HG03439 (cell line): Measurements from ENCODE around the gene TFCP2.
A peak's percentile ranks its signal among the peaks of the same experiment; 100 is the strongest.
"Not testable (repeated sequence)": the region's sequence is repeated elsewhere in the genome, so short reads cannot be mapped to it uniquely, and the experiment has no call there.

Source experiments
- ATAC-seq: cut with Tn5 transposase; IDR thresholded peaks from one replicate; pipeline ENCODE4 v1.9.1; 2021; ENCODE audit warnings: mild to moderate bottlenecking, moderate library complexity; ENCODE audit not compliant: unreplicated experiment

The TFCP2 gene, protein sequence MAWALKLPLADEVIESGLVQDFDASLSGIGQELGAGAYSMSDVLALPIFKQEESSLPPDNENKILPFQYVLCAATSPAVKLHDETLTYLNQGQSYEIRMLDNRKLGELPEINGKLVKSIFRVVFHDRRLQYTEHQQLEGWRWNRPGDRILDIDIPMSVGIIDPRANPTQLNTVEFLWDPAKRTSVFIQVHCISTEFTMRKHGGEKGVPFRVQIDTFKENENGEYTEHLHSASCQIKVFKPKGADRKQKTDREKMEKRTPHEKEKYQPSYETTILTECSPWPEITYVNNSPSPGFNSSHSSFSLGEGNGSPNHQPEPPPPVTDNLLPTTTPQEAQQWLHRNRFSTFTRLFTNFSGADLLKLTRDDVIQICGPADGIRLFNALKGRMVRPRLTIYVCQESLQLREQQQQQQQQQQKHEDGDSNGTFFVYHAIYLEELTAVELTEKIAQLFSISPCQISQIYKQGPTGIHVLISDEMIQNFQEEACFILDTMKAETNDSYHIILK

GRCh38 chr12:51172515-51173431 lies at the start of gene TFCP2:
TSS of gene TFCP2 (minus strand) at chr12:51173135. CDS start at chr12:51172422, 713 bp downstream.
- peak; percentile 95 for ATAC-seq

GRCh38 chr12:51222461-51222860 lies 49.5 kb upstream of the TFCP2 start:
- no peak for ATAC-seq

- not testable (repeated sequence) for ATAC-seq
Measured at GRCh38 chr12:51219857-51220256, 46.9 kb upstream of the TFCP2 start.

DNA sequence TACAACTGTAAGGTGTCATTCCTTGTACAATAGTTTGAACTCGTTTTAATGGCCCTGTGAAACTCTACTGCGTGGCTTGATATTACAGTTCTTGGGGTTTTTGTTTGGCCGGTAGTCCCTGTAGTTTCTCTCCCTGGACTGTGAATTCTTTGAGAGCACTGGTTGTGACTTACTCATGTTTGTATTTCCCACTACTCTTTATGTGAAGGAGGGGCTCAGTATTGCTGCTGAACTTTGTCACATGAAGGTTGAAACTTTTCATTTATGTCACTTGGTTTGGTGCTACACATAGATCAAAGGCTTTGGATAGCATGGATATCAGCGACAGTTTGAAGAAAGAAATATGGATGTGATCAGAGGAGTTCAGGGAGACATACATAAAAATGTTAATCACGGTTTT lies 46.4 kb upstream of the TFCP2 start:
- ATAC-seq, result no peak

GRCh38 chr12:51218607-51219161 lies 45.7 kb upstream of the TFCP2 start:
- no peak for ATAC-seq

- ATAC-seq, result peak; percentile 62
Measured at GRCh38 chr12:51217968-51218606, 45.2 kb upstream of the TFCP2 start, which contains the start of gene POU6F1. TSS of gene POU6F1 (minus strand) at chr12:51218062. CDS start at chr12:51206836, 11,226 bp downstream.

GRCh38 chr12:51217133-51217967 lies 44.4 kb upstream of the TFCP2 start:
- ATAC-seq, result peak; percentile 31

DNA sequence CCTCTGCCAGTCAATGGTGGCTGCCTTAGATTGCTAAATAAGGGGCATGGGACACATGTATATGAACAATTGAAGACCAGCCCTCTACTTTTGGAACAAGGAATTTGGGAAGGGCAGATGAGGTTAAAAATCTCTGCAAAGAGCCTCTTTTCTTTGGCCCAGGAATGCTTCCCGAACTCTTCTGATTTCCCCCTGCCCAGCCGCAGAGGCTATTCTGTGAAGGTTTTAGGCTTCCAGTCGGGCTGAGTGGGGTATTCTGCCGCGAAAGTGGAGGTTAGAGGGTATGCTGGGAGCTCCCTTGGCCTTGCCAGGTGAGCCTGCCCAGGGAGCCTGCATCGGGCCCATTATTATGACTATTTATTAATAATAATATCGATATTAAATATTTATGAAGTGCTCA lies 43.7 kb upstream of the TFCP2 start:
- no peak for ATAC-seq

DNA sequence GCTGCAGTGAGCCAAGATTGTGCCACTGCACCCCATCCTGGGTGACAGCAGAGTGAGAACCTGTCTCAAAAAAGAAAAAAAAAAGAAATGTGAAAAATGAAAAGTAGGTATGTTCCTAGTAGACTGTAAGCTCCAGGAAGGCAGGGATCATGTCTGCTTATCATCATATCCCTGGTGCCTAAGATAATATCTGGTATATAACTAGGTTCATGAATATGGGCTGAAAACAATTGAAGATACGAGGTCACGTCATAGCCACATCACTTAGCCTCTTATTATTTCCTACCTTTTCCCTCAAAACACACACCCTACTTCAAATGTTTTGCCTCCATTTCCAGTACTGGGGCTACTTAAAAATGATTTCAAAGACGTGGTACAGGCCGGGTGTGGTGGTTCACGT lies 42.0 kb upstream of the TFCP2 start:
- ATAC-seq, result no peak

- ATAC-seq, result no peak
Measured at GRCh38 chr12:51210690-51211395, 37.9 kb upstream of the TFCP2 start.

GRCh38 chr12:51209259-51209658 lies 36.3 kb upstream of the TFCP2 start:
- no peak for ATAC-seq

GRCh38 chr12:51208016-51208660 lies 35.2 kb upstream of the TFCP2 start:
- ATAC-seq, result no peak

GRCh38 chr12:51205350-51205749 lies 32.4 kb upstream of the TFCP2 start:
- ATAC-seq, result no peak

- ATAC-seq, result no peak
Measured at GRCh38 chr12:51202718-51203117, 29.8 kb upstream of the TFCP2 start.

GRCh38 chr12:51200806-51201205 lies 27.9 kb upstream of the TFCP2 start:
- no peak for ATAC-seq

DNA sequence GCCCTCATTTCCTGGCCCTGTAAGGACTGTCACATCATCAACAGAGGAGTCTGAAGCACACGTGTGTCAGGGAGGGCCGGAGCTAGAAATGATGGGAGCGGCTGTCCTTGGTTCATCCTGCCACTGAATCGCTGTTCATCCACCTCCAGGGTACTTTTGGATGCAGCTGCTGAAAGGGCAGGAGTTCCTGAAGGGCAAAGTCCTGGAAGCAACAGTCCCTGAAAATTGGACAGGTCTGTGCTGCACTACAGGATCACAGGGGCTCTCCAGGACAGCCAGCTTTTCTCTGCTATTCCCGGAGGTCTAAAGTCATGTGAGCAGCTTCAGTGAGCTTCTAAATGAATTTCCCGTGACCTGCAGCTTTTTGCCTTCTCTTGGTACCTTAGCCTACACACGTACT lies 27.2 kb upstream of the TFCP2 start:
- no peak for ATAC-seq

DNA sequence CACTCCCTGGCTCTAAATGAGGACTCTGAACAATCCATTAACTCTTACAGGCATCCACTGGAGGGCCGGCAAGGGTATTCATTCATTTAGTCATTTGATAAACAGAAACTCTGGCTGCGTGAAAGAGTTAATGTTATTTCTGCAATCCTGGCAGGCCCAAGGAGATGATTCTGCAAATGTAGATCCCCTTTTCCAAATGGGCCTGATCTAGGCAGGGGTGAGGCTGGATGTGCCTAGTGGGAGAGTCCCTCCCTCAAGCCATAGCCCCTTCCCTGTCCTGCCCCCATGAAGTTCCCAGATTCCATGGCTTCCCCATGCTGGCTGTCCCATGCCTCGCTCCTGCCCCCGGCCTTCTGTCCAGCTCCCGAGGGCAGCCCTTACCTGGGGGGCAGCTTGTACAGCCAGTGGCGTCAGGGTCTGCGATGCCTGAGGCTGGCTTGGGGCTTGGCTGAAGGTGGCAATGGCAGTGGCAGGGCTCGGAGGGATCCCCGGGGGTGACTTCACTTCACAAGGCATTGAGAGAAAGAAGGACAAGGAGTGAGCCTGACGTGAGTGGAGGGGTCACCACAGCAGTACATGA lies 26.5 kb upstream of the TFCP2 start:
- no peak for ATAC-seq
